Gastroesophageal sphincter (tissue), 4 donors: ENCODE results near the gene AGTPBP1. TPM values are rescaled to one million over a fixed set of nuclear protein-coding genes. Genes with fewer than 3 reads are reported as not detected.
"Not testable (repeated sequence)": the region's sequence is repeated elsewhere in the genome, so short reads cannot be mapped to it uniquely, and the experiment has no call there.

Experiments
- ATAC-seq: fragments of 150-250 bp; one replicate; pipeline ENCODE4 v1.9.1; 2016; ENCODE audit warnings: mild to moderate bottlenecking, moderate library complexity
- H3K27ac ChIP-seq, 4 donors: fragments of 200-600 bp; sonication (generic) in 3 of 4; 1 replicate in 3 of 4; 2 replicates in 1 of 4; pipeline ENCODE4 v1.5.1; 2016 to 2019
- H3K27me3 ChIP-seq: fragments of 200-600 bp; sonication (generic); one replicate; pipeline ENCODE4 v1.5.1; 2019
- H3K36me3 ChIP-seq, 2 donors: fragments of 200-600 bp; sonication (generic); one replicate each; pipeline ENCODE4 v1.5.1; 2019; ENCODE audit warnings: control low read depth in 1 of 2
- H3K4me1 ChIP-seq, 3 donors: fragments of 200-600 bp; sonication (generic); 1 replicate in 2 of 3; 2 replicates in 1 of 3; pipeline ENCODE4 v1.5.1; 2016 to 2019; ENCODE audit warnings: control low read depth in 2 of 3
- H3K4me3 ChIP-seq, 2 donors: fragments of 200-600 bp; sonication (generic); one replicate each; pipeline ENCODE4 v1.5.1; 2019; ENCODE audit warnings: mild to moderate bottlenecking in 1 of 2, moderate library complexity in 1 of 2
- H3K9me3 ChIP-seq, 3 donors: fragments of 200-600 bp; sonication (generic); one replicate each; pipeline ENCODE4 v1.5.1; 2017 to 2019; ENCODE audit warnings: control low read depth in 2 of 3
- EP300 ChIP-seq: sonication (generic); formaldehyde crosslinking; IDR thresholded peaks from one replicate; pipeline ENCODE4 v1.6.1; 2017; ENCODE audit warnings: antibody characterized with exemption, mild to moderate bottlenecking
- POLR2A ChIP-seq, 2 donors: fragments of 450-650 bp; IDR thresholded peaks; one replicate each; pipeline ENCODE4 v1.6.1; 2017; ENCODE audit warnings: antibody characterized with exemption in 2 of 2, mild to moderate bottlenecking in 2 of 2, moderate library complexity in 1 of 2
- POLR2AphosphoS5 ChIP-seq: sonication (generic); formaldehyde crosslinking; IDR thresholded peaks from one replicate; pipeline ENCODE4 v1.6.1; 2017; ENCODE audit warnings: antibody characterized with exemption
- WGBS, 2 donors: methylation state at CpG; one replicate each; pipeline ENCODE4 v1.1.5; 2018; ENCODE audit warnings: low coverage in 1 of 2; 5-methylcytosine and 5-hydroxymethylcytosine counted together
- total RNA-seq, 4 donors: library from RNA; depleted of rRNA; stranded (reverse); fragments of >200 nt; gene quantifications; one replicate each; pipeline ENCODE4 v1.1.0, GENCODE V29; 2016
- TF ChIP-seq, protein P1 (sequence below), 4 experiments: fragments of 200-600 bp in 2 of 4; fragments of 450-650 bp in 2 of 4; sonication (generic) in 1 of 4; IDR thresholded peaks; one replicate each; pipeline ENCODE4 v1.5.1; 2017 to 2019; ENCODE audit warnings: antibody characterized with exemption in 4 of 4, mild to moderate bottlenecking in 2 of 4, moderate library complexity in 2 of 4

Gene AGTPBP1
- total RNA-seq, 4 donors from 2014 or later, result 15.3 to 29.7 (median 19.1) TPM

DNA sequence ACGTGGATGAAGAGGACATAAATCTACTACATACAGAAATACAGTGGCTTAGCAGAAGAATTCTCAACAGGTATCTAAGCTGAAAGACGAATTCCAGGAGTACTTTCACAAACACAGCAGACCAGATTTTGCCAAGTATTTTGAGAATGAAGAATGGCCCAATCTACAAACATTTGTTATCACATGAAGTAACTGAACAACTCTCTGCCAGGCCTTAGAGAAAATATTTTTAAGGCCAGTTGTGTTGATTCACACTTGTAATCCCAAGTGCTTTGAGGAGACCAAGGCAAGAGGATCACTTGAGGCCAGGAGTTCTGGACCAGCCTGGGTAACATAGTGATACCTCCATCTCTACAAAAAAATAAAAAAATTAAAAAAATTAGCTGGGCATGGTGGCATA lies 14.3 kb downstream of the AGTPBP1 start:
- ATAC-seq, result no peak
- Histone ChIP-seq H3K27me3 (no peaks in the 10 kb centered on the region), H3K4me3 (no peak overlapping the region), H3K36me3 (peaks cover 0 to 7% of the 10 kb centered on the region in 2 donors), H3K9me3 (no peaks in the 10 kb centered on the region), H3K27ac (no peak overlapping the region), H3K4me1 (peaks cover 0 to 11% (median 0%) of the 10 kb centered on the region in 3 donors)
- 23 to 26% methylated on average over 2 of the region's 2 CpGs for WGBS, 2 donors
- TF ChIP-seq EP300 (no peak), POLR2A (IDR thresholded peaks at IDR 0.05) (no peak), POLR2AphosphoS5 (no peak)
- TF ChIP-seq, protein P1, sequence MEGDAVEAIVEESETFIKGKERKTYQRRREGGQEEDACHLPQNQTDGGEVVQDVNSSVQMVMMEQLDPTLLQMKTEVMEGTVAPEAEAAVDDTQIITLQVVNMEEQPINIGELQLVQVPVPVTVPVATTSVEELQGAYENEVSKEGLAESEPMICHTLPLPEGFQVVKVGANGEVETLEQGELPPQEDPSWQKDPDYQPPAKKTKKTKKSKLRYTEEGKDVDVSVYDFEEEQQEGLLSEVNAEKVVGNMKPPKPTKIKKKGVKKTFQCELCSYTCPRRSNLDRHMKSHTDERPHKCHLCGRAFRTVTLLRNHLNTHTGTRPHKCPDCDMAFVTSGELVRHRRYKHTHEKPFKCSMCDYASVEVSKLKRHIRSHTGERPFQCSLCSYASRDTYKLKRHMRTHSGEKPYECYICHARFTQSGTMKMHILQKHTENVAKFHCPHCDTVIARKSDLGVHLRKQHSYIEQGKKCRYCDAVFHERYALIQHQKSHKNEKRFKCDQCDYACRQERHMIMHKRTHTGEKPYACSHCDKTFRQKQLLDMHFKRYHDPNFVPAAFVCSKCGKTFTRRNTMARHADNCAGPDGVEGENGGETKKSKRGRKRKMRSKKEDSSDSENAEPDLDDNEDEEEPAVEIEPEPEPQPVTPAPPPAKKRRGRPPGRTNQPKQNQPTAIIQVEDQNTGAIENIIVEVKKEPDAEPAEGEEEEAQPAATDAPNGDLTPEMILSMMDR (IDR thresholded peaks at IDR 0.05), result no peak

DNA sequence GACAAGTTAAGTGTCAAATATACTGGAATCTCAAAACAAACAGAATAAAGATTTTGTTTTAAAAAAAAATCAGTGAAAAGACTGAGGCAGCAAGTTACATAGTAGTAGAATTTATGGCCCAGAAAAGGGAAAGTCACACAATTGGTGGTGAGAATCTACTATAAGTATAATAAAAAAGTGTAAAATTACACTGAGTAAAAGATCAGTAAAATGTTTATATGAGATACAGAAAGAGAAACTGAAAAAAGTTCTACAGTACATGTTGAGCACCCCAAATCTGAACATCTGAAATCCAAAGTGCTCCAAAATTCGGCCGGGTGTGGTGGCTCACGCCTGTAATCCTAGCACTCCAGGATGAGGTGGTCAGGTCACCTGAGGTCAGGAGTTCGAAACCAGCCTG lies 15.0 kb downstream of the AGTPBP1 start:
- Histone ChIP-seq H3K4me1 (peaks cover 0 to 11% (median 0%) of the 10 kb centered on the region in 3 donors), H3K36me3 (peaks cover 0 to 7% of the 10 kb centered on the region in 2 donors), H3K27me3 (no peaks in the 10 kb centered on the region), H3K9me3 (no peaks in the 10 kb centered on the region), H3K4me3 (no peak overlapping the region), H3K27ac (no peak overlapping the region)
- WGBS, 2 donors, result 100% methylated on average over 4 of the region's 4 CpGs; no CpG with 5 or more reads in 1 of the 2 donors
- no peak for ATAC-seq
- TF ChIP-seq POLR2A (IDR thresholded peaks at IDR 0.05) (no peak), EP300 (no peak), POLR2AphosphoS5 (no peak)
- TF ChIP-seq, protein P1 (IDR thresholded peaks at IDR 0.05), result no peak

DNA sequence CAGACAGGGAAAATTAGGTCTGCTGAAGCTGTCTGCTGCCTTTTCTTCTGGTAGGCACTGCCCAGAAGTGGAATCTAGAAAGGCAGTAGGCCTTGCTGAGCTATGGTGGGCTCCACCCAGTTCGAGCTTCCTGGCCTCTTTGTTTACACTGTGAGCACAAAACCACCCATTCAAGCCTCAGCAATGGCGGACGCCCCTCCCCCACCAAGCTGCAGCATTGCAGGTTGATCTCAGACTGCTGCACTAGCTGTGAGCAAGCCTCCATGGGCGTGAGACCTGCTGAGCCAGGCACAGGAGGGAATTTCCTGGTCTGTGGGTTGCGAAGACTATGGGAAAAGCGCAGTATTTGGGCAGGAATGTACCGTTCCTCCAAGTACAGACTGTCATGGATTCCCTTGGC lies 18.5 kb downstream of the AGTPBP1 start:
- no peak for ATAC-seq
- H3K4me1 ChIP-seq, result peaks cover 0 to 11% (median 0%) of the 10 kb centered on the region in 3 donors
- H3K27ac ChIP-seq, result no peak overlapping the region
- peaks cover 0 to 7% of the 10 kb centered on the region in 2 donors for H3K36me3 ChIP-seq
- TF ChIP-seq POLR2A (IDR thresholded peaks at IDR 0.05) (no peak), POLR2AphosphoS5 (no peak), EP300 (no peak)
- TF ChIP-seq, protein P1 (IDR thresholded peaks at IDR 0.05), result no peak
- WGBS, 2 donors, result 80% methylated on average over 1 of the region's 7 CpGs; no CpG with 5 or more reads in 1 of the 2 donors
- no peaks in the 10 kb centered on the region for H3K9me3 ChIP-seq
- H3K27me3 ChIP-seq, result no peaks in the 10 kb centered on the region
- no peak overlapping the region for H3K4me3 ChIP-seq

DNA sequence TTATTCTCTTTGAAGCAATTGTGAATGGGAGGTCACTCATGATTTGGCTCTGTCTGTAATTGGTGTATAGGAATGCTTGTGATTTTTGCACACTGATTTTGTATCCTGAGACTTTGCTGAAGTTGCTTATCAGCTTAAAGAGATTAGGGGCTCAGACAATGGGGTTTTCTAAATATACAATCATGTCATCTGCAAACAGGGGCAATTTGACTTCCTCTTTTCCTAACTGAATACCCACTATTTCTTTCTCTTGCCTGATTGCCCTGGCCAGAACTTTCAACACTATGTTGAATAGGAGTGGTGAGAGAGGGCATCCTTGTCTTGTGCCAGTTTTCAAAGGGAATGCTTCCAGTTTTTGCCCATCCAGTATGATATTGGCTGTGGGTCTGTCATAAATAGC lies 22.3 kb downstream of the AGTPBP1 start:
- H3K4me3 ChIP-seq, H3K36me3 ChIP-seq, H3K4me1 ChIP-seq, H3K27ac ChIP-seq, H3K27me3 ChIP-seq, H3K9me3 ChIP-seq, ATAC-seq: not testable (repeated sequence)

DNA sequence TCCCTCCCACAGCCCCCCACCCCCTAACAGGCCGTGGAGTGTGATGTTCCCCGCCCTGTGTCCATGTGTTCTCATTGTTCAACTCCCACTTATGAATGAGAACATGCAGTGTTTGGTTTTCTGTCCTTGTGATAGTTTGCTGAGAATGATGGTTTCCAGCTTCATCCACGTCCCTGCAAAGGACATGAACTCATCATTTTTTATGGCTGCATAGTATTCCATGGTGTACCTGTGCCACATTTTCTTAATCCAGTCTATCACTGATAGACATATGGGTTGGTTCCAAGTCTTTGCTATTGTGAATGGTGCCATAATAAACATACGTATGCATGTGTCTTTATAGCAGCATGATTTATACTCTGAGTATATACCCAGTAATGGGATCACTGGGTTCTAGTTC lies 23.9 kb downstream of the AGTPBP1 start:
- not testable (repeated sequence) for H3K9me3 ChIP-seq, H3K4me1 ChIP-seq, H3K4me3 ChIP-seq, H3K36me3 ChIP-seq, H3K27me3 ChIP-seq, H3K27ac ChIP-seq, ATAC-seq
- WGBS, 2 donors, result 94 to 100% methylated on average over 2 to 3 of the region's 4 CpGs

DNA sequence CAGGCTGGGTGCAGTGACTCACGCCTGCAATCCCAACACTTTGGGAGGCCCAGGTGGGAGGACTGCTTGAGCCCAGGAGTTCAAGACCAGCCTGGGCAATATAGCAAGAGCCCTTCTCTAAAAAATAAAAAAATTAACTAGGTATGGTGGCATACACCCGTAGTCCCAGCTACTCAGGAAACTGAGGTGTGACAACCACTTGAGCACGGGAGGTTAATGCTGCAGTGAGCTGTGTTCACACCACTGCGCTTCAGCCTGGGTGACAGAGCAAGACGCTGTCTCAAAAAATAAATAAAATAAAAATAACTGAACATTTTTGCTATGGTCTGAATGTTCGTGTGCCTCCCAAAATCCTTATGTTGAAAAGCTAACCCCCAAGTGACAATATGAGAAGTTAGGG lies 24.5 kb downstream of the AGTPBP1 start:
- Histone ChIP-seq H3K27me3 (no peaks in the 10 kb centered on the region), H3K4me3 (no peak overlapping the region), H3K4me1 (no peaks in the 10 kb centered on the region), H3K9me3 (no peaks in the 10 kb centered on the region), H3K36me3 (no peaks in the 10 kb centered on the region), H3K27ac (no peak overlapping the region)
- no peak for TF ChIP-seq POLR2AphosphoS5
- TF ChIP-seq EP300, result no peak
- TF ChIP-seq POLR2A (IDR thresholded peaks at IDR 0.05), result no peak
- TF ChIP-seq, protein P1 (IDR thresholded peaks at IDR 0.05), result no peak
- no peak for ATAC-seq
- WGBS, 2 donors, result 94 to 100% methylated on average over 2 to 6 of the region's 6 CpGs
